Left lung (tissue), 10 donors: ENCODE results near the gene TMEM170A. TPM values are rescaled to one million over a fixed set of nuclear protein-coding genes. Genes with fewer than 3 reads are reported as not detected.
"Not testable (repeated sequence)": the region's sequence is repeated elsewhere in the genome, so short reads cannot be mapped to it uniquely, and the experiment has no call there.

ENCODE experiments used
- ATAC-seq: fragments of 200-7000 bp; cut with Tn5 transposase; one replicate; pipeline ENCODE4 v1.9.1; 2020; ENCODE audit warnings: moderate library complexity
- DNase-seq, 4 donors: peaks; one replicate each; pipeline ENCODE4 v3.0.0-alpha.2; 2013 to 2020
- H3K27ac ChIP-seq, 2 donors: fragments of 200-600 bp; sonication (generic) in 1 of 2; one replicate each; pipeline versions ENCODE4 v1.5.0 to v1.8.0; 2020 to 2021
- H3K27me3 ChIP-seq, 2 donors: fragments of 200-600 bp; sonication (generic) in 1 of 2; one replicate each; pipeline versions ENCODE4 v1.5.0 to v1.8.0; 2020 to 2021
- H3K36me3 ChIP-seq, 2 donors: fragments of 200-600 bp; sonication (generic) in 1 of 2; one replicate each; pipeline versions ENCODE4 v1.5.0 to v1.8.0; 2020 to 2021
- H3K4me1 ChIP-seq, 2 donors: fragments of 200-600 bp; one replicate each; pipeline ENCODE4 v1.8.0; 2021
- H3K4me3 ChIP-seq, 2 donors: fragments of 200-600 bp; sonication (generic) in 1 of 2; one replicate each; pipeline versions ENCODE4 v1.5.0 to v1.8.0; 2020 to 2021; ENCODE audit warnings: mild to moderate bottlenecking in 1 of 2
- H3K9me3 ChIP-seq, 2 donors: fragments of 200-600 bp; sonication (generic) in 1 of 2; one replicate each; pipeline versions ENCODE4 v1.5.0 to v1.8.0; 2020 to 2021
- CTCF ChIP-seq, 2 donors: fragments of 200-600 bp; sonication (generic) in 1 of 2; IDR thresholded peaks; one replicate each; pipeline versions ENCODE4 v1.5.0 to v1.8.0; 2021; ENCODE audit warnings: antibody characterized with exemption in 2 of 2
- intact Hi-C, 2 donors: fragments of 100-400 bp; cut with DNase I; formaldehyde crosslinking; loops; one replicate each; pipeline versions ENCODE4 v1.11.2 to v1.14.2; 2022
- polyA plus RNA-seq, 6 donors: library from polyadenylated mRNA; unstranded; fragments of 120-200 nt; gene quantifications; one replicate each; pipeline ENCODE4 v1.2.1, GENCODE V29; 2013; ENCODE audit not compliant: insufficient read length in 6 of 6
- total RNA-seq, 2 donors: library from RNA; stranded (reverse); fragmentation: NEBNext Ultra II Directional; extraction: Animal tissue kit (Norgen Biotek cat#: 25700); gene quantifications; one replicate each; pipeline ENCODE4 v1.2.1, GENCODE V29; 2021
- donor health status: DM: no; HTN: yes; CAD: no.
- donor health status: DM: no; HTN: no; CAD: no.

The TMEM170A gene
- total and polyA plus RNA-seq, 8 donors = 20.2 to 40.1 (median 34.8) TPM

GRCh38 chr16:75471723-75472633, 7.5 kb upstream of the TMEM170A start:
- Histone ChIP-seq H3K27me3 (no peaks in the 10 kb centered on the region), H3K4me3 (no peak overlapping the region), H3K4me1 (no peaks in the 10 kb centered on the region), H3K9me3 (no peaks in the 10 kb centered on the region), H3K27ac (no peak overlapping the region), H3K36me3 (no peaks in the 10 kb centered on the region)
- DNase-seq (peak in 2 of 4 donors; percentile 17 to 76), ATAC-seq (peak; percentile 98)
- intact Hi-C loops = loop anchor here in 1 of 2 donors (10.0 kb wide), 1 partner anchor 283 kb away; no protein-coding TSS in a partner anchor
- TF ChIP-seq CTCF (IDR thresholded peaks at IDR 0.05) = peak; percentile 71 to 77

GRCh38 chr16:75466760-75467159, 2.3 kb upstream of the TMEM170A start:
- intact Hi-C loops = no loop called here
- Histone ChIP-seq H3K27me3 (no peaks in the 10 kb centered on the region), H3K36me3 (no peaks in the 10 kb centered on the region), H3K9me3 (no peaks in the 10 kb centered on the region), H3K27ac (no peak overlapping the region), H3K4me3 (no peak overlapping the region), H3K4me1 (peaks cover 7 to 23% of the 10 kb centered on the region in 2 donors)
- TF ChIP-seq CTCF (IDR thresholded peaks at IDR 0.05) = no peak
- ATAC-seq (no peak), DNase-seq (no peak)

GRCh38 chr16:75463389-75464121, 934 bp downstream of the TMEM170A start:
- H3K36me3 ChIP-seq, H3K9me3 ChIP-seq, intact Hi-C loops, H3K27me3 ChIP-seq: not testable (repeated sequence)
- H3K4me3 ChIP-seq = peak overlapping the region; percentile 95 to 99
- peaks cover 7 to 37% of the 10 kb centered on the region in 2 donors for H3K4me1 ChIP-seq
- peak; percentile 28 for ATAC-seq
- DNase-seq = peak; percentile 41 to 89 (median 50)
- H3K27ac ChIP-seq = peak overlapping the region; percentile 95 to 99

GRCh38 chr16:75462806-75463205, 1.7 kb downstream of the TMEM170A start:
- peaks cover 7 to 37% of the 10 kb centered on the region in 2 donors for H3K4me1 ChIP-seq
- H3K9me3 ChIP-seq = no peaks in the 10 kb centered on the region
- DNase-seq (no peak), ATAC-seq (no peak)
- TF ChIP-seq CTCF (IDR thresholded peaks at IDR 0.05) = no peak
- H3K36me3 ChIP-seq = no peaks in the 10 kb centered on the region
- H3K27ac ChIP-seq = no peak overlapping the region
- no peaks in the 10 kb centered on the region for H3K27me3 ChIP-seq
- peak overlapping the region in 1 of 2 donors; percentile 99 for H3K4me3 ChIP-seq
- intact Hi-C loops = no loop called here

GRCh38 chr16:75461575-75461974, 2.9 kb downstream of the TMEM170A start:
- ATAC-seq = no peak
- intact Hi-C loops = no loop called here

More at GRCh38 chr16:75461575-75461974, 2.9 kb downstream of the TMEM170A start:
- DNase-seq = no peak
- Histone ChIP-seq H3K4me1 (peaks cover 7 to 37% of the 10 kb centered on the region in 2 donors), H3K36me3 (no peaks in the 10 kb centered on the region), H3K4me3 (no peak overlapping the region), H3K9me3 (no peaks in the 10 kb centered on the region), H3K27ac (no peak overlapping the region), H3K27me3 (no peaks in the 10 kb centered on the region)
- no peak for TF ChIP-seq CTCF (IDR thresholded peaks at IDR 0.05)
